CD4-positive, alpha-beta T cell treated with Interferon gamma for 1 hour (primary cell): ENCODE data around the gene MAPK9.

ENCODE experiments used
- DNase-seq: peaks from one replicate; pipeline ENCODE4 v3.0.0-alpha.2; 2020

The MAPK9 gene

GRCh38 chr5:180291234-180291940 is 496 bp downstream of the MAPK9 start:
- no peak for DNase-seq

- DNase-seq = no peak
These were observed 1.2 kb downstream of the MAPK9 start for GRCh38 chr5:180290568-180291233.

- DNase-seq = no peak
These were observed 1.9 kb downstream of the MAPK9 start for GRCh38 chr5:180289966-180290365.

- DNase-seq = no peak
These were observed 2.5 kb downstream of the MAPK9 start for GRCh38 chr5:180289433-180289832.

- no peak for DNase-seq
These were observed 4.0 kb downstream of the MAPK9 start for GRCh38 chr5:180287868-180288267.

- no peak for DNase-seq
These were observed 4.5 kb downstream of the MAPK9 start for GRCh38 chr5:180287404-180287803.

- no peak for DNase-seq
These were observed 7.7 kb downstream of the MAPK9 start for GRCh38 chr5:180284149-180284548.

GRCh38 chr5:180283026-180283615 is 8.8 kb downstream of the MAPK9 start:
- no peak for DNase-seq

- DNase-seq = no peak
These were observed 9.6 kb downstream of the MAPK9 start for GRCh38 chr5:180282281-180282680.

GRCh38 chr5:180281706-180282105 is 10.2 kb downstream of the MAPK9 start:
- DNase-seq = no peak

- DNase-seq = no peak
These were observed 17.2 kb downstream of the MAPK9 start for GRCh38 chr5:180274695-180275094.

- no peak for DNase-seq
These were observed 20.7 kb downstream of the MAPK9 start for GRCh38 chr5:180271221-180271620.

GRCh38 chr5:180259260-180259611 is 32.6 kb downstream of the MAPK9 start:
- DNase-seq = no peak

GRCh38 chr5:180253036-180253824 is 38.7 kb downstream of the MAPK9 start:
- DNase-seq = no peak

GRCh38 chr5:180251887-180252286 is 40.0 kb downstream of the MAPK9 start:
- DNase-seq = no peak

- DNase-seq = no peak
These were observed 40.7 kb downstream of the MAPK9 start for GRCh38 chr5:180251141-180251540.

GRCh38 chr5:180250329-180250728 is 41.6 kb downstream of the MAPK9 start:
- DNase-seq = no peak

- no peak for DNase-seq
These were observed 50.3 kb downstream of the MAPK9 start for GRCh38 chr5:180241600-180241999.

GRCh38 chr5:180238631-180239030 is 53.3 kb downstream of the MAPK9 start:
- no peak for DNase-seq

GRCh38 chr5:180235846-180236245 is 56.0 kb downstream of the MAPK9 start:
- DNase-seq = no peak

- no peak for DNase-seq
These were observed 56.8 kb downstream of the MAPK9 start for GRCh38 chr5:180235077-180235476.

- no peak for DNase-seq
These were observed 57.6 kb downstream of the MAPK9 start for GRCh38 chr5:180234271-180234670.

GRCh38 chr5:180233729-180234128 is 58.2 kb downstream of the MAPK9 start:
- no peak for DNase-seq

- DNase-seq = no peak
These were observed 61.9 kb downstream of the MAPK9 start for GRCh38 chr5:180230017-180230416.
